OCI-LY1 (cell line): ENCODE measurements around the gene SLFN12.
"Not testable (repeated sequence)": the region's sequence is repeated elsewhere in the genome, so short reads cannot be mapped to it uniquely, and the experiment has no call there.

Source experiments
- H2AFZ ChIP-seq: fragments of 200-600 bp; sonication (generic), shearing (Covaris generic); 2 replicates; pipeline ENCODE4 v1.6.0; 2014; ENCODE audit warnings: antibody characterized with exemption, mild to moderate bottlenecking, low read length
- H3F3A ChIP-seq: fragments of 200-600 bp; sonication (generic), shearing (Covaris generic); 2 replicates; pipeline ENCODE4 v1.6.0; 2014; ENCODE audit warnings: mild to moderate bottlenecking, antibody characterized with exemption, low read length, moderate library complexity; ENCODE audit not compliant: insufficient read depth
- H3K27ac ChIP-seq: fragments of 200-600 bp; sonication (generic); 2 replicates; pipeline ENCODE4 v1.5.1; 2014; ENCODE audit warnings: low read length, mixed run types, mild to moderate bottlenecking, low read depth; ENCODE audit not compliant: poor library complexity, severe bottlenecking
- H3K27me3 ChIP-seq: fragments of 200-600 bp; sonication (generic); 2 replicates; pipeline ENCODE4 v1.6.0; 2014; ENCODE audit warnings: antibody characterized with exemption, mild to moderate bottlenecking, low read length, moderate library complexity; ENCODE audit not compliant: insufficient read depth
- H3K36me3 ChIP-seq: fragments of 200-600 bp; sonication (generic); 2 replicates; pipeline ENCODE4 v1.6.1; 2014; ENCODE audit warnings: mild to moderate bottlenecking, antibody characterized with exemption, low read length, moderate library complexity, mixed read lengths; ENCODE audit not compliant: insufficient read depth
- H3K4me1 ChIP-seq: fragments of 200-600 bp; sonication (generic); 2 replicates; pipeline ENCODE4 v1.5.1; 2014; ENCODE audit warnings: mild to moderate bottlenecking, low read length, moderate library complexity; ENCODE audit not compliant: insufficient read depth, severe bottlenecking
- H3K4me2 ChIP-seq: fragments of 200-600 bp; sonication (generic), shearing (Covaris generic); 2 replicates; pipeline ENCODE4 v1.6.1; 2014; ENCODE audit warnings: low read length
- H3K4me3 ChIP-seq: fragments of 200-600 bp; sonication (generic); 2 replicates; pipeline ENCODE4 v1.5.1; 2014; ENCODE audit warnings: low read length, low read depth, mild to moderate bottlenecking, mixed read lengths; ENCODE audit not compliant: poor library complexity, severe bottlenecking
- H3K79me2 ChIP-seq: fragments of 200-600 bp; shearing (Covaris generic); 2 replicates; pipeline ENCODE4 v1.6.1; 2016; ENCODE audit warnings: mixed run types, low read length, mixed read lengths; ENCODE audit not compliant: insufficient read depth
- H3K9ac ChIP-seq: fragments of 200-600 bp; sonication (generic), shearing (Covaris generic); 2 replicates; pipeline ENCODE4 v1.6.1; 2014; ENCODE audit warnings: mild to moderate bottlenecking, low read length, mixed read lengths
- H3K9me2 ChIP-seq: fragments of 200-600 bp; sonication (generic), shearing (Covaris generic); 2 replicates; pipeline ENCODE4 v1.6.1; 2014; ENCODE audit warnings: low read depth, mild to moderate bottlenecking, low read length, mixed read lengths
- H3K9me3 ChIP-seq: fragments of 200-600 bp; shearing (Covaris generic); 2 replicates; pipeline ENCODE4 v1.6.1; 2014; ENCODE audit warnings: low read length, mixed read lengths
- H4K20me1 ChIP-seq: fragments of 200-600 bp; sonication (generic), shearing (Covaris generic); 2 replicates; pipeline ENCODE4 v1.6.0; 2016; ENCODE audit warnings: mild to moderate bottlenecking, low read length; ENCODE audit not compliant: insufficient read depth
- CTCF ChIP-seq: fragments of 200-600 bp; sonication (generic), shearing (Covaris generic); IDR thresholded peaks from 2 replicates; pipeline ENCODE4 v1.5.1; 2017; ENCODE audit warnings: mild to moderate bottlenecking, antibody characterized with exemption, low read length, moderate library complexity, mixed read lengths
- EZH2 ChIP-seq: fragments of 200-600 bp; sonication (generic), shearing (Covaris generic); IDR thresholded peaks from 2 replicates; pipeline ENCODE4 v1.8.0; 2017; ENCODE audit warnings: borderline replicate concordance, mixed run types, mild to moderate bottlenecking, antibody characterized with exemption, low read length, moderate library complexity, mixed read lengths

SLFN12 gene

GRCh38 chr17:35414247-35414646 lies 18.1 kb downstream of the SLFN12 start:
- H3K4me1 ChIP-seq, result no peaks in the 10 kb centered on the region
- H3K9me2 ChIP-seq, result no peaks in the 10 kb centered on the region
- no peaks in the 10 kb centered on the region for H3F3A ChIP-seq
- no peak overlapping the region for H2AFZ ChIP-seq
- no peaks in the 10 kb centered on the region for H4K20me1 ChIP-seq
- no peaks in the 10 kb centered on the region for H3K36me3 ChIP-seq
- no peak overlapping the region for H3K9ac ChIP-seq
- no peaks in the 10 kb centered on the region for H3K27me3 ChIP-seq
- no peak overlapping the region for H3K4me3 ChIP-seq
- no peak overlapping the region for H3K27ac ChIP-seq
- no peaks in the 10 kb centered on the region for H3K79me2 ChIP-seq
- H3K4me2 ChIP-seq, result no peak overlapping the region
- TF ChIP-seq CTCF (no peak), EZH2 (no peak)
- H3K9me3 ChIP-seq, result no peaks in the 10 kb centered on the region

- Histone ChIP-seq H3F3A (no peaks in the 10 kb centered on the region), H3K4me2 (no peak overlapping the region), H3K4me3 (no peak overlapping the region), H3K79me2 (no peaks in the 10 kb centered on the region), H3K27ac (no peak overlapping the region), H3K27me3 (no peaks in the 10 kb centered on the region), H2AFZ (no peak overlapping the region), H3K9ac (no peak overlapping the region), H4K20me1 (no peaks in the 10 kb centered on the region), H3K4me1 (no peaks in the 10 kb centered on the region), H3K9me3 (no peaks in the 10 kb centered on the region), H3K9me2 (no peaks in the 10 kb centered on the region), H3K36me3 (no peaks in the 10 kb centered on the region)
- TF ChIP-seq EZH2, result no peak
Measured at GRCh38 chr17:35407531-35407930, 24.8 kb downstream of the SLFN12 start.

- no peaks in the 10 kb centered on the region for H3K36me3 ChIP-seq
- H2AFZ ChIP-seq, result no peak overlapping the region
- no peak overlapping the region for H3K9ac ChIP-seq
- H3K4me3 ChIP-seq, result no peak overlapping the region
- TF ChIP-seq CTCF (no peak), EZH2 (no peak)
- no peaks in the 10 kb centered on the region for H3F3A ChIP-seq
- H4K20me1 ChIP-seq, result no peaks in the 10 kb centered on the region
- no peaks in the 10 kb centered on the region for H3K9me3 ChIP-seq
- no peak overlapping the region for H3K4me2 ChIP-seq
- H3K9me2 ChIP-seq, result no peaks in the 10 kb centered on the region
- H3K4me1 ChIP-seq, result no peaks in the 10 kb centered on the region
- no peaks in the 10 kb centered on the region for H3K79me2 ChIP-seq
- no peaks in the 10 kb centered on the region for H3K27me3 ChIP-seq
- no peak overlapping the region for H3K27ac ChIP-seq
Measured at GRCh38 chr17:35406568-35406967, 25.7 kb downstream of the SLFN12 start.

- H3F3A ChIP-seq, result no peaks in the 10 kb centered on the region
- H3K9me2 ChIP-seq, result no peaks in the 10 kb centered on the region
- H3K27ac ChIP-seq, result no peak overlapping the region
- TF ChIP-seq EZH2, result no peak
- TF ChIP-seq CTCF, result no peak
- H4K20me1 ChIP-seq, result no peaks in the 10 kb centered on the region
- no peak overlapping the region for H2AFZ ChIP-seq
- no peaks in the 10 kb centered on the region for H3K79me2 ChIP-seq
- no peaks in the 10 kb centered on the region for H3K36me3 ChIP-seq
- H3K4me2 ChIP-seq, result no peak overlapping the region
- no peaks in the 10 kb centered on the region for H3K4me1 ChIP-seq
- no peak overlapping the region for H3K9ac ChIP-seq
- H3K27me3 ChIP-seq, result no peaks in the 10 kb centered on the region
- no peak overlapping the region for H3K4me3 ChIP-seq
- no peaks in the 10 kb centered on the region for H3K9me3 ChIP-seq
Measured at GRCh38 chr17:35404360-35404759, 27.9 kb downstream of the SLFN12 start.

DNA sequence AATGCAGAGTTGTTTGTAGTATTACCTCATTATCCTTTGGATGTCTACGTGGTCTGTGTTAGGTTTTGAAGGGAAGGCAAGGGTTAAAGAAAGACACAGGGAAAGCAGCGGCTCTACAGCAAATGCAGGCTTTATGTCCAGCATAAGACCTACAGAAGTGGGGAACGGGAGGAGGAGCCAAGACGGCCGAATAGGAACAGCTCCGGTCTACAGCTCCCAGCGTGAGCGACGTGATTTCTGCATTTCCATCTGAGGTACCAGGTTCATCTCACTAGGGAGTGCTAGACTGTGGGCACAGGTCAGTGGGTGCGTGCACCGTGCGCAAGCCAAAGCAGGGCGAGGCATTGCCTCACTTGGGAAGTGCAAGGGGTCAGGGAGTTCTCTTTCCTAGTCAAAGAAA lies 38.5 kb downstream of the SLFN12 start:
- not testable (repeated sequence) for H3K9me3 ChIP-seq, H2AFZ ChIP-seq, H3F3A ChIP-seq, H3K4me3 ChIP-seq, H4K20me1 ChIP-seq, H3K27ac ChIP-seq, H3K9me2 ChIP-seq, H3K79me2 ChIP-seq, H3K36me3 ChIP-seq, H3K27me3 ChIP-seq, H3K9ac ChIP-seq, H3K4me2 ChIP-seq, H3K4me1 ChIP-seq
